Activated T-helper 1 cell treated with Interleukin-2 at 50 U/mL for 16 hours (primary cell): ENCODE measurements around the gene UCN2.

Experiments used
- DNase-seq: peaks from one replicate; pipeline ENCODE4 v3.0.0-alpha.2; 2020; ENCODE audit warnings: low read depth

The UCN2 gene

GRCh38 chr3:48563382-48563918 lies at the start of gene UCN2:
Gene UCN2 (minus strand): TSS chr3:48563781. CDS start chr3:48563124, 657 bp downstream.
- no peak for DNase-seq

GRCh38 chr3:48612309-48612708 lies 48.7 kb upstream of the UCN2 start:
- DNase-seq, result no peak

- peak; percentile 88 for DNase-seq
These were observed 45.8 kb upstream of the UCN2 start, which contains the start of gene UQCRC1 for GRCh38 chr3:48609088-48610005. Gene UQCRC1 (minus strand): TSS chr3:48609646. CDS start chr3:48609620, 26 bp downstream.

- DNase-seq, result no peak
These were observed 43.9 kb upstream of the UCN2 start for GRCh38 chr3:48607519-48607918.

GRCh38 chr3:48601622-48601994 lies 38.0 kb upstream of the UCN2 start:
- DNase-seq, result no peak

GRCh38 chr3:48600711-48601621 lies 37.4 kb upstream of the UCN2 start:
- DNase-seq, result no peak

- DNase-seq, result no peak
These were observed 36.1 kb upstream of the UCN2 start for GRCh38 chr3:48599509-48600285.

- no peak for DNase-seq
These were observed 35.5 kb upstream of the UCN2 start for GRCh38 chr3:48599077-48599501.

GRCh38 chr3:48598323-48599076 lies 34.9 kb upstream of the UCN2 start:
- no peak for DNase-seq

GRCh38 chr3:48597408-48597800 lies 33.8 kb upstream of the UCN2 start:
- DNase-seq, result no peak

- no peak for DNase-seq
These were observed 33.3 kb upstream of the UCN2 start for GRCh38 chr3:48596676-48597407.

- no peak for DNase-seq
These were observed 32.6 kb upstream of the UCN2 start for GRCh38 chr3:48596157-48596556.

- no peak for DNase-seq
These were observed 32.0 kb upstream of the UCN2 start for GRCh38 chr3:48595526-48596121.

- DNase-seq, result no peak
These were observed 31.5 kb upstream of the UCN2 start, which contains the start of gene COL7A1 for GRCh38 chr3:48595075-48595525. Gene COL7A1 (minus strand): TSS chr3:48595329. CDS start chr3:48595159, 170 bp downstream.

- DNase-seq, result no peak
These were observed 31.0 kb upstream of the UCN2 start for GRCh38 chr3:48594417-48595049.

GRCh38 chr3:48593337-48593736 lies 29.8 kb upstream of the UCN2 start:
- DNase-seq, result no peak

- DNase-seq, result no peak
These were observed 29.0 kb upstream of the UCN2 start for GRCh38 chr3:48592519-48593087.

GRCh38 chr3:48591886-48592518 lies 28.4 kb upstream of the UCN2 start:
- no peak for DNase-seq
